NCI-H510A treated with DMSO at 0.1 percent for 48 hours (cell line): ENCODE data around the gene PHAF1.

Source experiments
- DNase-seq: peaks from one replicate; lab custom pipeline; 2025; lab: John Stamatoyannopoulos, UW

The PHAF1 gene

GRCh38 chr16:67147437-67148140, 37.8 kb downstream of the PHAF1 start:
- DNase-seq = no peak

- DNase-seq = no peak
These were observed 38.5 kb downstream of the PHAF1 start for GRCh38 chr16:67148221-67148620.

DNA sequence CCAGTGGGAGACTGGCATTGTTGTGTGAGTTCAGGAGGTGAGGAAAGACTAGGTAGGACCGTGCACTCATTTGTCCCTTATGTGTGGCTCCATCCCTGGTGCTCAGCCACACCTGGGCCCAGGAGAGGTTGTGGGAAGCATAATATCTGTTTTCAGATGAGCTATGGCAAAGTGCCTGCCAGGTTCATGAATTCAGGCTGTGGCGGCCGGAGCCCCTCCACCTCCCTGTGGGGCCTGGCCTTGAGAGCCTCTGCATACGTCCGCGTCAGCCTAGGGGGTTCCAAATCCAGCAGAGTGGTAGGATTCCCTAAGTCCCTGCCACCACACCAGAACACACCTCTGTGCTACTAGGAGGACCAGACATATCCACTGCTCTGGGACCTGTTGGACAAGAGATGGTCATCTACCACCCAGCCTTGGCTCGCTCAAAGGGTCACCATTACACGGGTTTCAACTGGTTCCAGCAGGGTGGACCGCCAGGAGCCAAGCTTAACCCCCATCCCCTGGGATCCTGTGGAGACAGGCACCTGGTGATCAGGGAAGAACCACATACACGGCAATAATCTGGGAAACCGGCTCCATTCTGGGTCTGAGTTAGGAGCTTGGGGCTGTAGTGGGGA, 39.0 kb downstream of the PHAF1 start:
- no peak for DNase-seq

- DNase-seq = no peak
These were observed 39.7 kb downstream of the PHAF1 start for GRCh38 chr16:67149276-67150046.

DNA sequence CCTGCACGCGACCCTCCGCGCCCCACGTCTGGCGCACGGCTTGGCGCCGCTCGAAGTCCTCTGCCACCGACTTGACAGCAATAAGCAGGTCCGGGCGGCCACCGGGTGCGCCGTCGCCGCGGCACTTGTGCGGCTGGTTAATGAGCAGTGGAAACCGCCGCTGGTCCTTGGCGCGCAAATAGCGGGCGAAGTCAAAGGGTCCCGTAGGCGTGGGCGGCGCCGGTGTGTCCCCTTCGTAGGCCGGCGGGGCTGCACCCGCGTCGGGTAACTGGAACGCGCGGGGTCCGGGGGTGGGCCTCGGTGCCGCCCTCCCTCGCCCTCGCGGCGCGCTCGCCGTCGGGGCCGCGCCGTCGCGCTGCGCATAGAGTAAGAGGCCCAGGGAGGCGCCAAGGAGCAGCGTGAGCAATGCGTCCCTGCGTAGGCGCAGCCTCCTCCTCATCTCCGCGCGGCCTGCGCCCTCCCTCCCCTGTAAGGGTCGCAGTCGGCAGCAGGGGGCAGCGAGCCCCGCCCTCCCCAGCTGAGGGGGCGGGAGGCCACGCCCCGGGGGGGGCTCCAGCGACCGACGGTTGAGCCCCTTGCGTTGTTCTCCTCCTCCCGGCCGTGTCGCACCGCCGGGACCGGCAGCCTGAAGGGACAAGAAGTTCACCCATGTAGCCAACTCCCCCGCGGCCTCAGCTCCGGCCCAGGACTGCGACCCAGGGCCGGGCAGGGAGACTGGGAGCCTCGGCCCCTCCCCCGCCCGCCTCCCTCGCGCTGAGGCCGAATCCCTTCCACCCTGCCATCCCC, 40.5 kb downstream of the PHAF1 start:
- DNase-seq = peak; percentile 60

DNA sequence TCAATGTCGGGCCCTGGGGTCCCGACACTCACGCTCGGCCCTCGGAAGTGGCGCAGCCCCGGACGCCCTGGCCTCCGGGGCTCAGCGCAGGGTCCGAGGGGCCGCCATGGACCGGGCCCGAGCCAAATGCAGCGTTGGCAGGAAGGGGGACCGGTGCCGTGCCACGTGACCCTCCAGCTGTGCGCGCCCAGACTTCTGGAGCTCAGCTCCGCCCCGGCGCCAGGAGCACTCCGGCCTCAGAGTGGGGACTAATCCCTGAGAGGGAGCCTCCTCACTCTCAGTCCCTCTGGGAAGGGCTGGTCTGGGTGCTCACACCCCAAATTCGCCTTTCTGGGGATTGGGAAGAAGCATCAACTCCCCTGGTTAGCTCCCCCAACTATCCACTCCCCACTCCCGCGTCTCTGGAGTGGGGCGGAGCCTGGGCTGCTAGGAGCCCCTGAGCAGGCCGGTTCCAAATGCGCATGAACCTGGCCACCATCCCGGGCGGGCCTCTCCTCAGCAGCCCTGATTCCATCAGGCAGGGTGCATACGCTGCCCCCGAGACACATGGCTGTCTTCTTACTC, 41.2 kb downstream of the PHAF1 start, which contains the start of gene B3GNT9:
Gene B3GNT9, minus strand, starts transcription at position 166 of the 564 bp plus-strand sequence. CDS start 513 bp downstream, outside the sequence.
- peak; percentile 30 for DNase-seq

- DNase-seq = no peak
These were observed 41.8 kb downstream of the PHAF1 start for GRCh38 chr16:67151431-67152097.

GRCh38 chr16:67154578-67155294, 45.0 kb downstream of the PHAF1 start:
- DNase-seq = no peak

DNA sequence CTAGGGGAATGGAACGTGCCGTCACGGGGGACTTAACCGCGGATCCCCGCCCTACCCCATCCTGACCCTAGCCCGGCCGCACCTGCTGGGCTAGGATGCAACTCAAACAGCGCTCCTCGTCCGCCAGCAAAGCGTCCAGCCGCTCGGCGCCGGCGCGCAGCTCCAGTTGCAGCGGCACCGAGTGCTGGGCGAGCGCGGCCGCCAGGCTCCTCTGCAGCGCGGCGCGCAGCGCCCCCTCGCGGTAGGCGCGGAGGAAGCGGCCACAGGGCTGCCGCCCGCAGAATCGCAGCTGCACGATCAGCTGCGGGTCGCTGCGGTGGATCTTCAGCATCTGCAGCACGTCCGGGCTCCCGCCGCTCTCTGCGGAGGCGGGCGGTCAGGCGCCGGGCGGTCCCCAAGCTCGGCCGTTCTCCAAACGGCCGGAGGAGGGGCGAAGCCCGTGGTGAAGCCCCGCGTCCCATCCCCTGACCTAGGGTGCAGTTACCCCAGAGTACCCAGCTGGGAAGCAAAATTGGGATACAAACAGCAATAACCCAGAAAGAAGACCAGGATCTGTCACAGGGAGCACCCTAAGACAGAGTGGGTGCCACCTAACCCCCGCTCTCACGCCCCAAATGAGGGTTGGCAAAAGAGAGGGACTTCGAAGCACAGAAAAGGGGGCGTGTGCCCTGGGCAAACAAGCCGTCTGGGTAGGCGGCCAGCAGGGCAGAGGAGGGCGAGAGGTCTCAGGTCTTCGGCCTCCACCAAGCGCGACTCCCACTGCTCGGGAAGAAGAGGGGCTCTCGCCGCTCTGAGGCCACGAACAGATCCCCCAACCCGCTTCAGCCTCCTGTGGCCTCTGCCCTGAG, 45.8 kb downstream of the PHAF1 start:
- DNase-seq = peak; percentile 38

GRCh38 chr16:67156143-67156844, 46.6 kb downstream of the PHAF1 start:
- DNase-seq = no peak

DNA sequence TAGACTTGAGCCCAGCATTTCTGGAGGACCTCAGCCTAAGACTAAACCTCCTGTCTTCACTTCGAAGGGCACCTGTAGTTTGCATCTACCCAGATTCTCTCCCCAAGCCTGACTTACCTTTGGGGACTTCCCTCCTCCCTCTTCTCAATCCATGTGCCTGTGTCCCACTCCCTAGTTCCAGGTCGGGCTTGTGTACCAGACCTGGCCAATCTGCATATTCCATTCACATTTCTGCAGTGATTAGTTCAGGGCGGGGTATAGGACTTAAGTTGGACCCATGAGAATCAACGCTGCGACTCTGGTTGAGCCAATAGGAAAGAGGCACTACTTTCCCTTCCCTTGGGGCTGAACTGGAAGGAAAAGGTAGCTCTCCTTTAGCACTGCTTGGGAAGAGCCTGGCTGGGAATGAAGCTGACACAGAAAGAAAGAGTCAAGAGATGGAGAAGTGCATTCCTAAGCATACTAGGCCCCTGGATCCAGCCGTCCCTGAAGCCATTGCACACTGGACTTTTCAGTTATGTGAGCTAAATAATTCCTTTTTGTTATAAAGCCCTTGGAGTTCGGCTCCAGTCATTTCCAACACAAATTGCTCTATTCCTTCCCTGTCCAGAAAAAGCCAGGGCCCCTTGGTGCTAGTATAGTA, 47.5 kb downstream of the PHAF1 start:
- no peak for DNase-seq

- DNase-seq = no peak
These were observed 48.3 kb downstream of the PHAF1 start for GRCh38 chr16:67157892-67158635.

DNA sequence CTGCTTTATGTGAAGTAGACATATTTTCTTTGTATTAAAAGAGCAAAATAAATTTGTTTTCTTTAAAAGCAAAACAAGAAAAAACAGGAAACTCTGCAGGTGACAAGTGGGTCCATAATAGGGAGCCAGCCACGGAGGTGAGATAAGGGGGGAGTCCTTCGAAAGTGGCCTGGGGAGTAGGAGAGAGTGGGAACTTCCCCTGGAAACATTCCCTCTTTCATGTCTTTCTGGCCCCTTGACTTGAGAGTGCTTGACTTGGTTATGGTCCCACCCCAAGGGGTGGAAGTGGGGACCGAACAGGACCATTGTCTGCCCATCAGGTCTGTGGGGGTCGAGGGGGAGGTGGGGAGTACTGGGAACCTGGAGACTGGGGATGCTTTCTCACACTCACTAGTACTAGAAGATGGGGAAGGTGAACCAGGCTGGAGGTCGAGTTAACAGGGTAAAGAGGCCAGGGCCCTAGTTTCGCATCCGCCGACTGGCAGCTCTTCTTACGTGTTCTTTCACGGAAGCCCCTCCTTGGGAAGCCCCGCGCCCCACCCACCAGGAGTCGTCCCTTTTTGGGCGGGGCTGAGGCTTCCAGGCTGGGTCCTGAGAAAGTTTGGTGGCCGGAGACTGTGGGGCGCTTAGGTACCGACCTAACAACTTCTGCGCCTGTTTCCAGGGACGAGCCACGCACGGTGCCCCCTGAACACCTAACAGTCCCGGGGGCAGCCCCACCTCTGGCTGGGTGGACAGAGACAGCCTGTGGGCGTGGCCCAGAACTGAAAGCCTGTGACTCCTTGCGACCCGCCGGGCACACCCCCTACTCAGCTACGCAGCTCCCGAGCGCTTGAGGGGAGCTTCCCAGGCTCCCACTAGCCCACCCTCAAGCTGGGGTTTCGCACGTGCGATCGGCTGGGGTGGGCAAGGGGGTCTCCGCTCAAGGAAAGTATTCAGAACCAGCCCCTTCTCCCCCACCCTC, 49.2 kb downstream of the PHAF1 start:
- peak; percentile 16 for DNase-seq

DNA sequence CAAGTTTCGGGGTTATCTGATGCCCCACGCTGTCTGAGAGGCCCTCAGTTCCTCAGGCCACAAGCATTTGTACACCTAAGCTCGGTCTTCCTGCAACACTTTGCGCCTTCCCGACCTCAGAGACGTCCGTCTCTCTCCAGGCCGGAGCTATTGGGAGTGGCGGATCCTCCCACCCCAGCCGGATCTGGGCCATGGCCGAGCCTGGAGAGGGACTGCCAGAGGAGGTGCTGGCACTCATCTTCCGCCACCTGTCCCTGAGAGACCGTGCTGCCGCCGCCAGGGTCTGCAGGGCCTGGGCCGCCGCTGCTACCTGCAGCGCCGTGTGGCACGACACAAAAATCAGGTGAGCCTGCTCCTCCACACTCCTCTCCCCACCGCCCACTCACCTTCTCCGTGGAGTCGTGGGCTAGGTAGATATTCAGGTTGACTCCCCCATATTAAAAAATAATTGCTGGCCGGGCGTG, 51.9 kb downstream of the PHAF1 start:
- peak; percentile 22 for DNase-seq

DNA sequence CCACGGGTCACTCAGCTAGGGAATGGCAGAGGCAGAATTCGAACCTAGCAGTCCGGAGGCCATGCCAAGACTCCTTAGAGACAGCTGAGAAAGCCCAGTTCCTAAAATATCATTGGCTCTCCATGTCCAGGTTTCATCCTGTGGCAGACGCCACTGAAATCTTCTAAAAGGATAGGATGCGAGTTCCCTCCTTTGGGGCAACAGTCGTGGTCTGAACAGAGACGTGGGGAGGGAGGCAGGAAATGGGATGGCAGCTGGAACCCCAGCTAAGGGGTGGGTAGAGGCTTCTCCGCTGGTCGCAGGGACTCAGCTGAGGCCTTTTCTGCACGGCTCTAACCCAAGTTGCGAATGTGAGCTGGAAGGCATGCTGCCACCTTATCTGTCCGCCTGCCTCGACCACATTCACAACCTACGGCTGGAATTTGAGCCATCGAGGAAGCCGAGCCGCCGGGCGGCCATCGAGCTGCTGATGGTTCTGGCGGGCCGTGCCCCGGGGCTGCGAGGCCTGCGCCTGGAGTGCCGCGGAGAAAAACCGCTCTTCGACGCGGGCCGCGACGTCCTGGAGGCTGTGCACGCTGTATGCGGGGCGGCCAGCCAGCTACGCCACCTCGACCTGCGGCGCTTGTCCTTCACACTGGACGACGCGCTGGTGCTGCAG, 52.9 kb downstream of the PHAF1 start:
- no peak for DNase-seq
